A673 (cell line): ENCODE data around the gene TUBA1A.

Experiments
- CTCF ChIP-seq: fragments of 300-800, 200-600 bp; sonication (generic); conservative IDR thresholded peaks from 2 replicates; pipeline ENCODE4 v1.5.1; 2017; ENCODE audit warnings: low read depth, mild to moderate bottlenecking, antibody characterized with exemption, low read length, moderate library complexity, mixed read lengths
- EZH2 ChIP-seq: fragments of 200-600 bp; sonication (generic); IDR thresholded peaks from 2 replicates; pipeline ENCODE4 v1.6.1; 2017; ENCODE audit warnings: borderline replicate concordance, low read depth, mild to moderate bottlenecking, mixed read lengths, antibody characterized with exemption, low read length; ENCODE audit not compliant: poor library complexity, severe bottlenecking

GRCh38 chr12:49223590-49224369 lies 34.9 kb upstream of the TUBA1A start:
- no peak for TF ChIP-seq EZH2
- TF ChIP-seq CTCF = no peak
